A549 (cell line): Measurements from ENCODE around the gene NEU4.

Source experiments
- CHD4 ChIP-seq: fragments of 200-600 bp; sonication (generic); IDR thresholded peaks from 2 replicates; pipeline ENCODE4 v1.6.1; 2016; ENCODE audit warnings: antibody characterized with exemption, mild to moderate bottlenecking, borderline replicate concordance
- EP300 ChIP-seq, 2 experiments: fragments of >200 bp; sonication (Bioruptor Twin); formaldehyde crosslinking; IDR thresholded peaks; 2 replicates in 1 of 2; 3 replicates in 1 of 2; pipeline ENCODE4 v1.6.1; 2016 to 2017
- POLR2A ChIP-seq: IDR thresholded peaks from 2 replicates; pipeline ENCODE4 v1.6.1; 2012; ENCODE audit warnings: mild to moderate bottlenecking, low read length
- USF2 ChIP-seq: fragments of 450-650 bp; IDR thresholded peaks from 2 replicates; pipeline ENCODE4 v1.6.1; 2014; ENCODE audit warnings: antibody characterized with exemption
- TF ChIP-seq, protein P1 (sequence below): fragments of >200 bp; sonication (Bioruptor Twin); formaldehyde crosslinking; IDR thresholded peaks from 3 replicates; pipeline ENCODE4 v1.5.1; 2016
- TF ChIP-seq, protein P2 (sequence below): fragments of 200-600 bp; sonication (generic); IDR thresholded peaks from 2 replicates; pipeline ENCODE4 v1.6.1; 2016; ENCODE audit warnings: antibody characterized with exemption, mild to moderate bottlenecking, moderate library complexity

GRCh38 chr2:241843321-241844065 lies 34.5 kb downstream of the NEU4 start:
- TF ChIP-seq POLR2A (no peak), EP300 (IDR thresholded peaks at IDR 0.05) (no peak), USF2 (no peak), CHD4 (no peak)
- TF ChIP-seq, protein P1, sequence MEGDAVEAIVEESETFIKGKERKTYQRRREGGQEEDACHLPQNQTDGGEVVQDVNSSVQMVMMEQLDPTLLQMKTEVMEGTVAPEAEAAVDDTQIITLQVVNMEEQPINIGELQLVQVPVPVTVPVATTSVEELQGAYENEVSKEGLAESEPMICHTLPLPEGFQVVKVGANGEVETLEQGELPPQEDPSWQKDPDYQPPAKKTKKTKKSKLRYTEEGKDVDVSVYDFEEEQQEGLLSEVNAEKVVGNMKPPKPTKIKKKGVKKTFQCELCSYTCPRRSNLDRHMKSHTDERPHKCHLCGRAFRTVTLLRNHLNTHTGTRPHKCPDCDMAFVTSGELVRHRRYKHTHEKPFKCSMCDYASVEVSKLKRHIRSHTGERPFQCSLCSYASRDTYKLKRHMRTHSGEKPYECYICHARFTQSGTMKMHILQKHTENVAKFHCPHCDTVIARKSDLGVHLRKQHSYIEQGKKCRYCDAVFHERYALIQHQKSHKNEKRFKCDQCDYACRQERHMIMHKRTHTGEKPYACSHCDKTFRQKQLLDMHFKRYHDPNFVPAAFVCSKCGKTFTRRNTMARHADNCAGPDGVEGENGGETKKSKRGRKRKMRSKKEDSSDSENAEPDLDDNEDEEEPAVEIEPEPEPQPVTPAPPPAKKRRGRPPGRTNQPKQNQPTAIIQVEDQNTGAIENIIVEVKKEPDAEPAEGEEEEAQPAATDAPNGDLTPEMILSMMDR: no peak
- TF ChIP-seq, protein P2, sequence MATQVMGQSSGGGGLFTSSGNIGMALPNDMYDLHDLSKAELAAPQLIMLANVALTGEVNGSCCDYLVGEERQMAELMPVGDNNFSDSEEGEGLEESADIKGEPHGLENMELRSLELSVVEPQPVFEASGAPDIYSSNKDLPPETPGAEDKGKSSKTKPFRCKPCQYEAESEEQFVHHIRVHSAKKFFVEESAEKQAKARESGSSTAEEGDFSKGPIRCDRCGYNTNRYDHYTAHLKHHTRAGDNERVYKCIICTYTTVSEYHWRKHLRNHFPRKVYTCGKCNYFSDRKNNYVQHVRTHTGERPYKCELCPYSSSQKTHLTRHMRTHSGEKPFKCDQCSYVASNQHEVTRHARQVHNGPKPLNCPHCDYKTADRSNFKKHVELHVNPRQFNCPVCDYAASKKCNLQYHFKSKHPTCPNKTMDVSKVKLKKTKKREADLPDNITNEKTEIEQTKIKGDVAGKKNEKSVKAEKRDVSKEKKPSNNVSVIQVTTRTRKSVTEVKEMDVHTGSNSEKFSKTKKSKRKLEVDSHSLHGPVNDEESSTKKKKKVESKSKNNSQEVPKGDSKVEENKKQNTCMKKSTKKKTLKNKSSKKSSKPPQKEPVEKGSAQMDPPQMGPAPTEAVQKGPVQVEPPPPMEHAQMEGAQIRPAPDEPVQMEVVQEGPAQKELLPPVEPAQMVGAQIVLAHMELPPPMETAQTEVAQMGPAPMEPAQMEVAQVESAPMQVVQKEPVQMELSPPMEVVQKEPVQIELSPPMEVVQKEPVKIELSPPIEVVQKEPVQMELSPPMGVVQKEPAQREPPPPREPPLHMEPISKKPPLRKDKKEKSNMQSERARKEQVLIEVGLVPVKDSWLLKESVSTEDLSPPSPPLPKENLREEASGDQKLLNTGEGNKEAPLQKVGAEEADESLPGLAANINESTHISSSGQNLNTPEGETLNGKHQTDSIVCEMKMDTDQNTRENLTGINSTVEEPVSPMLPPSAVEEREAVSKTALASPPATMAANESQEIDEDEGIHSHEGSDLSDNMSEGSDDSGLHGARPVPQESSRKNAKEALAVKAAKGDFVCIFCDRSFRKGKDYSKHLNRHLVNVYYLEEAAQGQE: no peak
